ENCODE measurements around the gene RELN.

DNA sequence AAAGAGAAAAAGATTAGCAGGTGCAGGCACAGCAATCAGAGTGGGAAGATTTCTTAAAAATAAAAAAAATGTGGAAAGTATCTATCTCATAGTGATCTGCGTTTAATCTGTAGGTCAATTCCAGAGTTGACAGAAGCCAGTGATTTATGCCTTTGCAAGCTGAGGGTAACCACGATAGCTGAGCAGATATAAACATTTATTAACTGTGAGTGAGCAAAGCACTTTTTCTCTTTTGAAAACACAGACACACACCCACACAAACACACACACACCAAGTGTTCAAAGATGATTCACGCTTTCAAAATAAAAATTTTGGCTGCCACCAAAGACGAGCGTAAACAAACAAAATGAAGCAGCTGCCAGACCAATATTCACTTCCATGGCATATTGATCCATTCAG, 300.2 kb downstream of the RELN start:
- TF ChIP-seq CTCF (IDR thresholded peaks at IDR 0.05): no peak
- no peak for TF ChIP-seq POLR2A (IDR thresholded peaks at IDR 0.05)

All from lower leg skin (tissue), 3 donors.